Naive thymus-derived CD4-positive, alpha-beta T cell (primary cell): ENCODE measurements around the gene ERFE. TPM values are rescaled to one million over a fixed set of nuclear protein-coding genes. Genes with fewer than 3 reads are reported as not detected.

ENCODE experiments used
- ATAC-seq: fragments of 150-1000 bp; cut with Tn5 transposase; 2 replicates; pipeline ENCODE4 v1.10.0; 2021; ENCODE audit warnings: mild to moderate bottlenecking, moderate library complexity
- CTCF ChIA-PET: fragments of 350-600 bp; sonication (Branson Sonifier 250); formaldehyde crosslinking; loops from one replicate; lab custom pipeline; 2021; ENCODE audit warnings: antibody characterized with exemption; lab: Charles Lee
- POLR2A ChIA-PET: fragments of 350-600 bp; sonication (Branson Sonifier 250); formaldehyde crosslinking; loops from one replicate; lab custom pipeline; 2021; ENCODE audit warnings: antibody characterized with exemption, inconsistent platforms; lab: Charles Lee
- DNase-seq, 9 donors: peaks; one replicate each; pipeline versions ENCODE4 v3.0.0 to v3.0.0-alpha.2; 2020 to 2022; ENCODE audit warnings: mixed read lengths in 1 of 9
- H3K27ac ChIP-seq: one replicate; pipeline ENCODE4 v1.7.0; 2013; ENCODE audit warnings: mild to moderate bottlenecking, low read depth, low read length, moderate library complexity
- H3K27me3 ChIP-seq, 2 donors: one replicate each; pipeline ENCODE4 v1.7.0; 2013; ENCODE audit warnings: low read length in 2 of 2, mild to moderate bottlenecking in 2 of 2, moderate library complexity in 2 of 2; ENCODE audit not compliant: control insufficient read depth in 2 of 2, insufficient read depth in 2 of 2
- H3K36me3 ChIP-seq, 3 experiments: 1 replicate in 2 of 3; 2 replicates in 1 of 3; pipeline ENCODE4 v1.7.0; 2013; ENCODE audit warnings: low read length in 3 of 3, mild to moderate bottlenecking in 3 of 3, moderate library complexity in 1 of 3; ENCODE audit not compliant: insufficient read depth in 3 of 3, control insufficient read depth in 2 of 3
- H3K4me1 ChIP-seq, 2 donors: one replicate each; pipeline ENCODE4 v1.7.0; 2013; ENCODE audit warnings: low read length in 2 of 2, mild to moderate bottlenecking in 2 of 2, moderate library complexity in 1 of 2; ENCODE audit not compliant: control insufficient read depth in 2 of 2, insufficient read depth in 2 of 2
- H3K4me3 ChIP-seq: 2 replicates; pipeline ENCODE4 v1.7.0; 2013; ENCODE audit warnings: mild to moderate bottlenecking, low read length
- H3K9me3 ChIP-seq, 3 experiments: 1 replicate in 2 of 3; 2 replicates in 1 of 3; pipeline ENCODE4 v1.7.0; 2013; ENCODE audit warnings: low read length in 3 of 3; ENCODE audit not compliant: control insufficient read depth in 2 of 3
- H3K27ac Mint-ChIP-seq, 9 donors: one replicate each; pipeline ENCODE4 v1.8.0; 2020 to 2022; ENCODE audit warnings: mixed read lengths in 9 of 9, mild to moderate bottlenecking in 8 of 9, moderate library complexity in 5 of 9, inconsistent platforms in 2 of 9
- H3K27me3 Mint-ChIP-seq, 5 donors: one replicate each; pipeline ENCODE4 v1.8.0; 2021 to 2022; ENCODE audit warnings: mixed read lengths in 5 of 5, mild to moderate bottlenecking in 1 of 5
- H3K36me3 Mint-ChIP-seq, 5 donors: one replicate each; pipeline ENCODE4 v1.8.0; 2020 to 2022; ENCODE audit warnings: mixed read lengths in 5 of 5, mild to moderate bottlenecking in 3 of 5, inconsistent platforms in 1 of 5
- H3K4me1 Mint-ChIP-seq, 7 donors: one replicate each; pipeline ENCODE4 v1.8.0; 2020 to 2022; ENCODE audit warnings: mixed read lengths in 7 of 7, mild to moderate bottlenecking in 3 of 7, inconsistent platforms in 1 of 7
- H3K4me3 Mint-ChIP-seq, 10 donors: one replicate each; pipeline ENCODE4 v1.8.0; 2020 to 2022; ENCODE audit warnings: mild to moderate bottlenecking in 10 of 10, mixed read lengths in 10 of 10, moderate library complexity in 6 of 10, inconsistent platforms in 2 of 10
- H3K9me3 Mint-ChIP-seq, 11 donors: one replicate each; pipeline ENCODE4 v1.8.0; 2020 to 2022; ENCODE audit warnings: mixed read lengths in 11 of 11, mild to moderate bottlenecking in 4 of 11, inconsistent platforms in 1 of 11, moderate library complexity in 1 of 11
- intact Hi-C, 2 donors: fragments of 100-400 bp; cut with micrococcal nuclease; formaldehyde crosslinking; loops; one replicate each; pipeline ENCODE4 v1.15.1; 2023
- polyA plus RNA-seq, 2 donors: library from polyadenylated mRNA; unstranded; fragments of 300-500 nt; fragmentation: Illumina TruSeq; gene quantifications; one replicate each; pipeline ENCODE4 v1.2.3, GENCODE V29; 2021
- total RNA-seq, 6 experiments: library from RNA in 5 of 6; stranded (reverse) in 5 of 6; gene quantifications; 1 replicate in 5 of 6; 2 replicates in 1 of 6; pipeline ENCODE4 v1.2.3 and lab custom pipeline; 2021 to 2026

ERFE gene
- total and polyA plus RNA-seq, 7 experiments from 2014 or later, result 0.29 to 0.31 TPM; not detected in 5

GRCh38 chr2:238203094-238203972 is 44.6 kb downstream of the ERFE start, which contains the start of gene ILKAP:
TSS of gene ILKAP (minus strand) at chr2:238203695. CDS start at chr2:238203553, 142 bp downstream.
- POLR2A ChIA-PET, result interaction anchor here (0.6 to 2.8 kb wide), 13 partner anchors 11 to 423 kb away, joined by 3 to 17 read pairs (median 5); partner anchors contain the start of genes PER2 and SCLY
- CTCF ChIA-PET, result interaction anchor here (1.2 kb wide), 1 partner anchor 345 kb away, joined by 3 read pairs; no protein-coding TSS in a partner anchor
- Mint-ChIP-seq H3K9me3 (no peaks in the 10 kb centered on the region), H3K27me3 (peaks cover 0 to 4% (median 0%) of the 10 kb centered on the region in 5 donors), H3K27ac (peak within 1 kb of the TSS; percentile 84 to 95 (median 92)), H3K4me1 (peaks cover 28 to 55% (median 43%) of the 10 kb centered on the region in 7 donors), H3K4me3 (peak within 1 kb of the TSS; percentile 84 to 94 (median 88)), H3K36me3 (peaks cover 0 to 9% (median 0%) of the 10 kb centered on the region in 5 donors)
- Histone ChIP-seq H3K9me3 (no peaks in the 10 kb centered on the region), H3K27ac (peak within 1 kb of the TSS; percentile 91), H3K27me3 (no peaks in the 10 kb centered on the region), H3K36me3 (no peaks in the 10 kb centered on the region), H3K4me1 (peaks cover 20 to 35% of the 10 kb centered on the region in 2 donors), H3K4me3 (peak within 1 kb of the TSS; percentile 67)
- ATAC-seq, result peak; percentile 98
- peak; percentile 87 to 95 (median 92) for DNase-seq
- intact Hi-C loops, result loop anchor here (1.0 to 5.0 kb wide), 9 partner anchors 28 to 511 kb away; partner anchors contain the start of genes PER2 (in 2 of the 2), ERFE (in 1 of the 2), HES6 (in 1 of the 2) and UBE2F (in 1 of the 2)

- POLR2A ChIA-PET, result interaction anchor here (0.6 to 2.8 kb wide), 8 partner anchors 10 to 516 kb away, joined by 3 to 17 read pairs (median 5); partner anchors contain the start of gene SCLY
- peaks cover 20 to 30% of the 10 kb centered on the region in 2 donors for H3K4me1 ChIP-seq
- Mint-ChIP-seq H3K27me3 (peaks cover 0 to 4% (median 0%) of the 10 kb centered on the region in 5 donors), H3K36me3 (peaks cover 0 to 6% (median 0%) of the 10 kb centered on the region in 5 donors), H3K27ac (peak overlapping the region; percentile 82 to 95 (median 91)), H3K9me3 (no peaks in the 10 kb centered on the region), H3K4me3 (peak overlapping the region; percentile 73 to 90 (median 84)), H3K4me1 (peaks cover 26 to 47% (median 38%) of the 10 kb centered on the region in 7 donors)
- H3K36me3 ChIP-seq, result no peaks in the 10 kb centered on the region
- H3K27me3 ChIP-seq, result no peaks in the 10 kb centered on the region
- CTCF ChIA-PET, result no interaction called here
- no peaks in the 10 kb centered on the region for H3K9me3 ChIP-seq
- peak overlapping the region; percentile 62 for H3K4me3 ChIP-seq
- intact Hi-C loops, result loop anchor here (1.0 to 5.0 kb wide), 9 partner anchors 27 to 512 kb away; partner anchors contain the start of genes PER2 (in 2 of the 2), ERFE (in 1 of the 2), HES6 (in 1 of the 2) and UBE2F (in 1 of the 2)
- ATAC-seq, result no peak
- DNase-seq, result no peak
- peak overlapping the region; percentile 91 for H3K27ac ChIP-seq
These were observed 45.4 kb downstream of the ERFE start for GRCh38 chr2:238203973-238204683.

GRCh38 chr2:238207006-238207405 is 48.2 kb downstream of the ERFE start:
- peaks cover 0 to 5% (median 0%) of the 10 kb centered on the region in 5 donors for H3K36me3 Mint-ChIP-seq
- H3K27me3 Mint-ChIP-seq, result peaks cover 0 to 6% (median 0%) of the 10 kb centered on the region in 5 donors
- no peaks in the 10 kb centered on the region for H3K27me3 ChIP-seq
- no peaks in the 10 kb centered on the region for H3K9me3 Mint-ChIP-seq
- H3K27ac ChIP-seq, result no peak overlapping the region
- ATAC-seq (no peak), DNase-seq (no peak)
- peaks cover 11 to 18% (median 14%) of the 10 kb centered on the region in 7 donors for H3K4me1 Mint-ChIP-seq
- intact Hi-C loops, result no loop called here
- H3K4me3 ChIP-seq, result no peak overlapping the region
- H3K27ac Mint-ChIP-seq, result no peak overlapping the region
- no peak overlapping the region for H3K4me3 Mint-ChIP-seq
- ChIA-PET POLR2A (no interaction called here), CTCF (no interaction called here)
- no peaks in the 10 kb centered on the region for H3K36me3 ChIP-seq
- H3K4me1 ChIP-seq, result peaks cover 9 to 11% of the 10 kb centered on the region in 2 donors
- no peaks in the 10 kb centered on the region for H3K9me3 ChIP-seq

- Histone ChIP-seq H3K36me3 (no peaks in the 10 kb centered on the region), H3K27ac (no peak overlapping the region), H3K27me3 (no peaks in the 10 kb centered on the region), H3K4me1 (no peaks in the 10 kb centered on the region), H3K9me3 (no peaks in the 10 kb centered on the region), H3K4me3 (no peak overlapping the region)
- H3K4me3 Mint-ChIP-seq, result no peak overlapping the region
- CTCF ChIA-PET, result no interaction called here
- POLR2A ChIA-PET, result interaction anchor here (1.2 kb wide), 1 partner anchor 15 kb away, joined by 4 read pairs; no protein-coding TSS in a partner anchor
- H3K27ac Mint-ChIP-seq, result no peak overlapping the region
- H3K36me3 Mint-ChIP-seq, result peaks cover 0 to 11% (median 1%) of the 10 kb centered on the region in 5 donors
- intact Hi-C loops, result no loop called here
- no peak for DNase-seq
- H3K27me3 Mint-ChIP-seq, result peaks cover 11 to 32% (median 26%) of the 10 kb centered on the region in 5 donors
- ATAC-seq, result no peak
- no peaks in the 10 kb centered on the region for H3K4me1 Mint-ChIP-seq
- H3K9me3 Mint-ChIP-seq, result peaks cover 0 to 9% (median 0%) of the 10 kb centered on the region in 11 donors
These were observed 57.9 kb downstream of the ERFE start for GRCh38 chr2:238216651-238217184.

Other genes with a start within 250 kb of the ERFE start
- gene UBE2F, start 192.0 kb upstream of the ERFE start, total RNA-seq, result 10 to 100 TPM; 42.5 to 80.9 (median 48.3) TPM
- gene UBE2F, start 192.0 kb upstream of the ERFE start, polyA plus RNA-seq, result 100 to 1,000 TPM in 1 of 2 donors, 10 to 100 TPM in 1; 95.6 to 114 TPM
- 10 to 100 TPM; 16.1 to 47.3 (median 29.1) TPM for gene SCLY, start 98.0 kb upstream of the ERFE start, total RNA-seq
- gene SCLY, start 98.0 kb upstream of the ERFE start, polyA plus RNA-seq, result 10 to 100 TPM; 12.2 to 14.1 TPM
- under 1 TPM in 4 of 5 experiments, not detected in 1; 0.07 to 0.35 (median 0.31) TPM for gene ESPNL, start 58.6 kb upstream of the ERFE start, total RNA-seq
- gene ESPNL, start 58.6 kb upstream of the ERFE start, polyA plus RNA-seq, result not detected
- gene KLHL30, start 20.3 kb upstream of the ERFE start, total RNA-seq, result not detected
- gene KLHL30, start 20.3 kb upstream of the ERFE start, polyA plus RNA-seq, result not detected
- 100 to 1,000 TPM in 2 of 5 experiments, 10 to 100 TPM in 3; 68.1 to 126 (median 90.9) TPM for gene ILKAP, start 44.7 kb downstream of the ERFE start, total RNA-seq
- 10 to 100 TPM; 40.6 to 48.1 TPM for gene ILKAP, start 44.7 kb downstream of the ERFE start, polyA plus RNA-seq
- gene HES6, start 81.1 kb downstream of the ERFE start, total RNA-seq, result 1 to 10 TPM in 4 of 5 experiments, under 1 TPM in 1; 0.73 to 2.7 (median 2.4) TPM
- 1 to 10 TPM in 1 of 2 donors, under 1 TPM in 1; 0.61 to 1.3 TPM for gene HES6, start 81.1 kb downstream of the ERFE start, polyA plus RNA-seq
- 10 to 100 TPM; 13.5 to 28.6 (median 14.3) TPM for gene PER2, start 129.6 kb downstream of the ERFE start, total RNA-seq
- gene PER2, start 129.6 kb downstream of the ERFE start, polyA plus RNA-seq, result 10 to 100 TPM in 1 of 2 donors, 1 to 10 TPM in 1; 7.0 to 10.1 TPM
- 10 to 100 TPM in 2 of 5 experiments, 1 to 10 TPM in 3; 6.2 to 13.3 (median 9.4) TPM for gene TRAF3IP1, start 161.5 kb downstream of the ERFE start, total RNA-seq
- gene TRAF3IP1, start 161.5 kb downstream of the ERFE start, polyA plus RNA-seq, result 1 to 10 TPM; 4.3 to 5.7 TPM